Measurements from ENCODE around the gene DNAH6. TPM values are rescaled to one million over a fixed set of nuclear protein-coding genes. Genes with fewer than 3 reads are reported as not detected.

The DNAH6 gene
- total and polyA plus RNA-seq, 2 of the 8 experiments (the other 6 are each of a cell fraction or from before 2014, with no cell fraction given), result 0.06 to 0.43 TPM

- Histone ChIP-seq H3K36me3 (ENCODE audit: control insufficient read depth in 2 of 4, insufficient read depth in 4 of 4, low read length in 3 of 4) (no peaks in the 10 kb centered on the region), H2BK15ac (ENCODE audit: low read length) (no peak overlapping the region), H3K14ac (ENCODE audit: insufficient read length) (no peak overlapping the region), H4K20me1 (replicated peaks in 1 of 2; ENCODE audit: control insufficient read depth in 1 of 2, insufficient read depth in 2 of 2, low read length in 2 of 2) (no peaks in the 10 kb centered on the region), H3K4me3 (ENCODE audit: extremely low read depth in 1 of 4, insufficient read depth in 2 of 4, low read depth in 3 of 4, low read length in 4 of 4) (no peak overlapping the region), H3K27me3 (replicated peaks in 1 of 4; ENCODE audit: control insufficient read depth in 3 of 4, extremely low read depth in 1 of 4, insufficient read depth in 3 of 4, low read length in 3 of 4) (no peaks in the 10 kb centered on the region), H4K8ac (ENCODE audit: extremely low read depth, insufficient read depth, low read length) (no peak overlapping the region), H3K18ac (ENCODE audit: extremely low read depth, low read length) (no peak overlapping the region), H3K4ac (replicated peaks; ENCODE audit: insufficient read length, low read depth, low read length) (no peak overlapping the region), H2BK12ac (ENCODE audit: low read depth, low read length) (no peak overlapping the region), H2BK20ac (ENCODE audit: low read length) (no peak overlapping the region), H3K9ac (replicated peaks in 1 of 4; ENCODE audit: extremely low read depth in 1 of 4, low read depth in 3 of 4, low read length in 3 of 4) (no peak overlapping the region), H2AFZ (ENCODE audit: low read length) (no peak overlapping the region), H3K56ac (replicated peaks; ENCODE audit: insufficient read length, low read depth, low read length) (no peak overlapping the region), H3K9me3 (ENCODE audit: insufficient read depth in 2 of 2, low read depth in 1 of 2, low read length in 1 of 2) (no peaks in the 10 kb centered on the region), H2BK5ac (ENCODE audit: low read depth, low read length) (no peak overlapping the region), H3K79me2 (ENCODE audit: control insufficient read depth in 1 of 2, insufficient read depth in 2 of 2, low read length in 2 of 2) (no peaks in the 10 kb centered on the region), H3K4me2 (ENCODE audit: insufficient read depth in 1 of 2, low read depth in 2 of 2, low read length in 2 of 2) (no peak overlapping the region), H3K23me2 (ENCODE audit: low read depth, low read length) (no peaks in the 10 kb centered on the region), H4K91ac (replicated peaks; ENCODE audit: insufficient read length, low read length) (no peak overlapping the region), H4K5ac (ENCODE audit: insufficient read length, low read depth, low read length) (no peak overlapping the region), H3K79me1 (ENCODE audit: low read depth, low read length) (no peaks in the 10 kb centered on the region), H3K27ac (ENCODE audit: low read depth, low read length) (no peak overlapping the region), H2BK120ac (replicated peaks; ENCODE audit: low read depth, low read length) (no peak overlapping the region), H3K4me1 (replicated peaks in 1 of 4; ENCODE audit: control insufficient read depth in 3 of 4, insufficient read depth in 4 of 4, low read length in 3 of 4) (peaks cover 0 to 3% (median 0%) of the 10 kb centered on the region in 4 experiments; a peak in 1 of 7 replicates), H3K23ac (ENCODE audit: insufficient read length) (no peak overlapping the region), H2AK5ac (ENCODE audit: low read depth, low read length) (no peak overlapping the region)
- DNase-seq (ENCODE audit: low read depth in 1 of 2, low spot score in 2 of 2), result no peak
- TF ChIP-seq SP1 (IDR thresholded peaks at IDR 0.05; ENCODE audit: low read depth, low read length) (no peak), SAP30 (IDR thresholded peaks at IDR 0.05; ENCODE audit: insufficient read depth, insufficient replicate concordance, low read length) (no peak), PHF8 (conservative IDR thresholded peaks at IDR 0.05; ENCODE audit: low read depth, low read length) (no peak), SIRT6 (IDR thresholded peaks at IDR 0.05; ENCODE audit: low read length) (no peak), RBBP5 (IDR thresholded peaks at IDR 0.05; ENCODE audit: borderline replicate concordance, low read depth, low read length) (no peak), CBX8 (IDR thresholded peaks at IDR 0.05; ENCODE audit: borderline replicate concordance, low read depth, low read length) (no peak), CTCF (IDR thresholded peaks at IDR 0.05; ENCODE audit: control extremely low read depth in 1 of 3, insufficient read depth in 1 of 3, low read depth in 1 of 3, low read length in 3 of 3) (no peak)
- no peak for FAIRE-seq
- CTCF ChIA-PET (ENCODE audit: partially characterized antibody), result no interaction called here
- POLR2A ChIA-PET (ENCODE audit: partially characterized antibody), result no interaction called here
Measured at GRCh38 chr2:84539729-84540128, 23.4 kb downstream of the DNAH6 start.
